IMR-90 (cell line): ENCODE data around the gene KCNG4. TPM values are rescaled to one million over a fixed set of nuclear protein-coding genes. Genes with fewer than 3 reads are reported as not detected.

ENCODE experiments used
- ATAC-seq: fragments of 200-7000 bp; cut with Tn5 transposase; 2 replicates; pipeline ENCODE4 v1.9.1; 2020; ENCODE audit warnings: low read depth, mild to moderate bottlenecking, moderate library complexity
- BruUV-seq: library from RNA; stranded (reverse); fragments of 400-500 nt; replicated peaks from 2 replicates; lab custom pipeline; 2021; lab: Mats Ljungman, UMichigan
- CTCF ChIA-PET: fragments of 300-600 bp; formaldehyde crosslinking; extraction: SDS; loops from one replicate; lab custom pipeline; 2021; ENCODE audit warnings: antibody characterized with exemption; lab: Yijun Ruan, JAX
- POLR2A ChIA-PET: fragments of 300-600 bp; sonication (Branson Sonifier 250); formaldehyde crosslinking; loops from one replicate; lab custom pipeline; 2022; ENCODE audit warnings: antibody characterized with exemption; ENCODE audit not compliant: unreplicated experiment; lab: Charles Lee
- DNase-seq: peaks from one replicate; pipeline ENCODE4 v3.0.0; 2013
- H2AFZ ChIP-seq: replicated peaks from 2 replicates; pipeline ENCODE3; 2013; ENCODE audit warnings: low read length, mild to moderate bottlenecking; ENCODE audit not compliant: poor library complexity
- H2AK5ac ChIP-seq: 2 replicates; pipeline ENCODE4 v1.6.1; 2013; ENCODE audit warnings: low read depth, low read length, inconsistent platforms
- H2AK9ac ChIP-seq: replicated peaks from 2 replicates; pipeline ENCODE3; 2013; ENCODE audit warnings: mild to moderate bottlenecking, low read depth, low read length, moderate library complexity; ENCODE audit not compliant: poor library complexity
- H2BK120ac ChIP-seq: 2 replicates; pipeline ENCODE4 v1.6.1; 2013; ENCODE audit warnings: low read depth, low read length, inconsistent platforms
- H2BK15ac ChIP-seq: 3 replicates; pipeline ENCODE4 v1.6.1; 2013; ENCODE audit warnings: low read depth, low read length, inconsistent platforms
- H2BK20ac ChIP-seq: 2 replicates; pipeline ENCODE4 v1.6.1; 2013; ENCODE audit warnings: low read depth, mild to moderate bottlenecking, inconsistent platforms, low read length, moderate library complexity
- H2BK5ac ChIP-seq: 2 replicates; pipeline ENCODE4 v1.6.1; 2013; ENCODE audit warnings: mild to moderate bottlenecking, low read depth, low read length, inconsistent platforms; ENCODE audit not compliant: poor library complexity, severe bottlenecking
- H3K14ac ChIP-seq: replicated peaks from 2 replicates; pipeline ENCODE4 v1.6.1; 2013; ENCODE audit warnings: low read depth, low read length, inconsistent platforms
- H3K18ac ChIP-seq: 2 replicates; pipeline ENCODE4 v1.6.1; 2013; ENCODE audit warnings: low read depth, low read length, control low read depth
- H3K23ac ChIP-seq: 2 replicates; pipeline ENCODE4 v1.6.1; 2013; ENCODE audit warnings: low read depth, low read length, inconsistent platforms
- H3K27ac ChIP-seq: 2 replicates; pipeline ENCODE4 v1.5.1; 2013; ENCODE audit warnings: mild to moderate bottlenecking, control low read depth, low read length; ENCODE audit not compliant: insufficient read depth
- H3K27me3 ChIP-seq: 2 replicates; pipeline ENCODE4 v1.6.1; 2013; ENCODE audit warnings: low read length; ENCODE audit not compliant: control insufficient read depth, insufficient read depth
- H3K36me3 ChIP-seq: 2 replicates; pipeline ENCODE4 v1.6.1; 2013; ENCODE audit warnings: low read length, mixed read lengths; ENCODE audit not compliant: control insufficient read depth, insufficient read depth
- H3K4ac ChIP-seq: 2 replicates; pipeline ENCODE4 v1.6.1; 2013; ENCODE audit warnings: low read depth, low read length, inconsistent platforms
- H3K4me1 ChIP-seq: 2 replicates; pipeline ENCODE4 v1.6.1; 2013; ENCODE audit warnings: low read length, mixed read lengths; ENCODE audit not compliant: control insufficient read depth, insufficient read depth
- H3K4me2 ChIP-seq: 2 replicates; pipeline ENCODE4 v1.6.1; 2013; ENCODE audit warnings: low read depth, mild to moderate bottlenecking, control low read depth, low read length, moderate library complexity
- H3K4me3 ChIP-seq: 2 replicates; pipeline ENCODE4 v1.5.1; 2013; ENCODE audit warnings: low read depth, mild to moderate bottlenecking, control low read depth, low read length, moderate library complexity; ENCODE audit not compliant: insufficient read depth
- H3K56ac ChIP-seq: 2 replicates; pipeline ENCODE4 v1.6.1; 2013; ENCODE audit warnings: low read length, inconsistent platforms; ENCODE audit not compliant: insufficient read depth; ENCODE audit errors: extremely low read depth
- H3K79me1 ChIP-seq, 2 experiments: 2 replicates each; pipeline ENCODE4 v1.6.1; 2013; ENCODE audit warnings: low read length in 2 of 2, inconsistent platforms in 1 of 2, low read depth in 1 of 2
- H3K9ac ChIP-seq: 2 replicates; pipeline ENCODE4 v1.6.1; 2013; ENCODE audit warnings: low read depth, low read length, control low read depth
- H3K9me1 ChIP-seq: 2 replicates; pipeline ENCODE4 v1.6.1; 2013; ENCODE audit warnings: low read length, inconsistent platforms; ENCODE audit not compliant: insufficient read depth
- H3K9me3 ChIP-seq: 2 replicates; pipeline ENCODE4 v1.6.1; 2013; ENCODE audit warnings: low read length; ENCODE audit not compliant: control insufficient read depth, insufficient read depth
- H4K20me1 ChIP-seq: 2 replicates; pipeline ENCODE4 v1.6.1; 2013; ENCODE audit warnings: low read length, inconsistent platforms; ENCODE audit not compliant: insufficient read depth
- H4K5ac ChIP-seq: 2 replicates; pipeline ENCODE4 v1.6.1; 2013; ENCODE audit warnings: mild to moderate bottlenecking, low read depth, low read length, control low read depth
- H4K8ac ChIP-seq, 2 experiments: 2 replicates each; pipeline ENCODE4 v1.6.1; 2013; ENCODE audit warnings: low read depth in 2 of 2, low read length in 2 of 2, control low read depth in 1 of 2, inconsistent platforms in 1 of 2
- H4K91ac ChIP-seq: 2 replicates; pipeline ENCODE4 v1.6.1; 2013; ENCODE audit warnings: low read depth, low read length, inconsistent platforms; ENCODE audit not compliant: insufficient read depth
- BHLHE40 ChIP-seq: fragments of 150-350 bp; IDR thresholded peaks from 2 replicates; pipeline ENCODE4 v1.6.1; 2016; ENCODE audit warnings: mild to moderate bottlenecking, low read depth, low read length
- CEBPB ChIP-seq: IDR thresholded peaks from 2 replicates; pipeline ENCODE4 v1.6.1; 2012; ENCODE audit warnings: low read depth, low read length, improper control_type of control experiment
- CHD1 ChIP-seq: IDR thresholded peaks from 2 replicates; pipeline ENCODE4 v1.6.1; 2012; ENCODE audit warnings: low read depth, low read length, improper control_type of control experiment
- CTCF ChIP-seq: conservative IDR thresholded peaks from 2 replicates; pipeline ENCODE4 v1.5.1; 2012; ENCODE audit warnings: mild to moderate bottlenecking, low read depth, low read length, improper control_type of control experiment
- FOS ChIP-seq: fragments of 150-350 bp; IDR thresholded peaks from 2 replicates; pipeline ENCODE4 v1.6.1; 2016; ENCODE audit warnings: low read depth, low read length
- MAFK ChIP-seq: IDR thresholded peaks from 2 replicates; pipeline ENCODE4 v1.6.1; 2012; ENCODE audit warnings: low read depth, low read length, improper control_type of control experiment
- MAZ ChIP-seq: IDR thresholded peaks from 2 replicates; pipeline ENCODE4 v1.6.1; 2012; ENCODE audit warnings: low read depth, mild to moderate bottlenecking, low read length, improper control_type of control experiment, moderate library complexity, borderline replicate concordance
- MXI1 ChIP-seq: IDR thresholded peaks from 2 replicates; pipeline ENCODE4 v1.6.1; 2012; ENCODE audit warnings: low read depth, mild to moderate bottlenecking, low read length, moderate library complexity, borderline replicate concordance
- POLR2A ChIP-seq: IDR thresholded peaks from 2 replicates; pipeline ENCODE4 v1.6.1; 2012; ENCODE audit warnings: mild to moderate bottlenecking, low read depth, low read length
- RAD21 ChIP-seq: IDR thresholded peaks from 2 replicates; pipeline ENCODE4 v1.6.1; 2012; ENCODE audit warnings: low read length, improper control_type of control experiment
- RCOR1 ChIP-seq: IDR thresholded peaks from 2 replicates; pipeline ENCODE4 v1.6.1; 2012; ENCODE audit warnings: mild to moderate bottlenecking, low read length, improper control_type of control experiment; ENCODE audit not compliant: insufficient replicate concordance
- RFX5 ChIP-seq: IDR thresholded peaks from 2 replicates; pipeline ENCODE4 v1.8.0; 2012; ENCODE audit warnings: low read depth, mild to moderate bottlenecking, low read length, moderate library complexity
- SMC3 ChIP-seq: fragments of 150-350 bp; IDR thresholded peaks from 2 replicates; pipeline ENCODE4 v1.6.1; 2016; ENCODE audit warnings: low read depth, mild to moderate bottlenecking, antibody characterized with exemption, low read length, moderate library complexity
- WGBS, 2 experiments: methylation state at CpG; one replicate each; pipeline versions ENCODE4 v1.1.5 to v1.1.7; 2013; ENCODE audit warnings: missing lambda C conversion rate in 2 of 2; ENCODE audit not compliant: insufficient read length in 1 of 2; ENCODE audit errors: extremely low coverage in 2 of 2; 5-methylcytosine and 5-hydroxymethylcytosine counted together
- dilution Hi-C: fragments of 300-500 bp; cut with HindIII; formaldehyde crosslinking; loops from one replicate; pipeline ENCODE4 v1.14.3; 2018; ENCODE audit warnings: low sequenced_read_pairs; ENCODE audit not compliant: unreplicated experiment
- in situ Hi-C: fragments of 300-500 bp; cut with MboI; formaldehyde crosslinking; loops from 3 replicates; pipeline ENCODE4 v1.14.3; 2019; ENCODE audit warnings: low sequenced_read_pairs, inconsistent platforms, mixed read lengths
- intact Hi-C: fragments of 100-400 bp; cut with micrococcal nuclease; formaldehyde crosslinking; loops from 2 replicates; pipeline ENCODE4 v1.10.0; 2022
- polyA plus RNA-seq, 3 experiments: library from polyadenylated mRNA; depleted of rRNA; stranded (reverse); fragments of >200 nt; gene quantifications; 2 replicates each; pipeline ENCODE4 v1.2.3, GENCODE V29; 2012; ENCODE audit warnings: low replicate concordance in 1 of 3
- total RNA-seq: library from RNA; depleted of rRNA; stranded (reverse); fragments of >200 nt; gene quantifications from 2 replicates; pipeline ENCODE4 v1.2.3, GENCODE V29; 2012

Gene KCNG4
- total and polyA plus RNA-seq, 2 of the 4 experiments (the other 2 are of a cell fraction), result not detected

DNA sequence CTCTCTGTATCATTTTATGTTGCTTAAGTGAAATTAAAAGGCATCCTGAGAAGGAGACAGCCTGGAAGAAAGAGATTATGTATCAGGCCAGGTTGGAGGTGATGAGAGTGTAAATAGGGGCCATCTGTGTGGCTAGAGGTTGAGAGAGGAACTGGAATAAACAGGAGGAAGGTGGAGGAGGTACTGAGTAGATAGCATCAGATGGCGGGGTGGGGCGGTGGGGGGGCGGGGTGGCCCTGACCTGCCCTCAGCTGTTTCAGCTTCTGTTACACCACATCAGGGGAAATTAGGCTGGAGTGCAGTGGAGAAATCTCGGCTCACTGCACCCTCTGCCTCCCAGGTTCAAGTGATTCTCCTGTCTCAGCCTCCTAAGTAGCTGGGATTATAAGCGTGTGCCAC, 6.9 kb upstream of the KCNG4 start:
- Histone ChIP-seq H2BK20ac (no peak overlapping the region), H2BK120ac (no peak overlapping the region), H3K23ac (no peak overlapping the region), H4K20me1 (no peaks in the 10 kb centered on the region), H3K79me1 (no peaks in the 10 kb centered on the region), H3K18ac (no peak overlapping the region), H2BK15ac (no peak overlapping the region), H3K56ac (no peak overlapping the region), H4K8ac (no peak overlapping the region), H3K9ac (no peak overlapping the region), H3K27ac (no peak overlapping the region), H2AK9ac (no peak overlapping the region), H3K27me3 (peaks cover 66% of the 10 kb centered on the region), H3K9me3 (peaks cover 7% of the 10 kb centered on the region), H4K91ac (no peak overlapping the region), H3K14ac (no peak overlapping the region), H3K4me2 (no peak overlapping the region), H3K4me3 (no peak overlapping the region), H3K4me1 (no peaks in the 10 kb centered on the region), H4K5ac (no peak overlapping the region), H3K9me1 (no peaks in the 10 kb centered on the region), H2AK5ac (no peak overlapping the region), H2AFZ (no peak overlapping the region), H3K36me3 (no peaks in the 10 kb centered on the region), H2BK5ac (no peak overlapping the region), H3K4ac (no peak overlapping the region)
- dilution Hi-C loops (no loop called here), in situ Hi-C loops (no loop called here), intact Hi-C loops (no loop called here)
- DNase-seq, result no peak
- no CpG with 5 or more reads among the region's 5 CpGs for WGBS, 2 experiments
- BruUV-seq, result no TSS peak
- no peak for ATAC-seq
- ChIA-PET CTCF (no interaction called here), POLR2A (no interaction called here)
- no peak for TF ChIP-seq CTCF
- TF ChIP-seq RCOR1, result no peak
- no peak for TF ChIP-seq MAZ
- no peak for TF ChIP-seq CEBPB
- no peak for TF ChIP-seq MAFK
- TF ChIP-seq SMC3, result no peak
- no peak for TF ChIP-seq BHLHE40
- TF ChIP-seq FOS, result no peak
- no peak for TF ChIP-seq POLR2A
- no peak for TF ChIP-seq CHD1
- no peak for TF ChIP-seq RAD21
- TF ChIP-seq RFX5, result no peak
- no peak for TF ChIP-seq MXI1
